Mammary epithelial cell (primary cell): ENCODE results near the gene POMT2.

Source experiments
- CTCF ChIP-seq, 2 donors: IDR thresholded peaks in 1 of 2; conservative IDR thresholded peaks in 1 of 2; 2 replicates each; pipeline ENCODE4 v1.5.1; 2011 to 2012; ENCODE audit warnings: inconsistent platforms in 2 of 2, low read length in 2 of 2, mild to moderate bottlenecking in 2 of 2, control low read depth in 1 of 2, low read depth in 1 of 2; ENCODE audit not compliant: insufficient read depth in 1 of 2; ENCODE audit errors: extremely low read depth in 1 of 2
- EZH2 ChIP-seq: IDR thresholded peaks from 2 replicates; pipeline ENCODE4 v1.6.1; 2012; ENCODE audit warnings: low read length, inconsistent platforms, borderline replicate concordance

GRCh38 chr14:77299771-77300170 lies 20.9 kb downstream of the POMT2 start:
- TF ChIP-seq EZH2, result no peak
- TF ChIP-seq CTCF (conservative IDR thresholded peaks at IDR 0.05 in 1 of 2, IDR thresholded peaks at IDR 0.05 in 1 of 2; ENCODE audit: extremely low read depth in 1 of 2, insufficient read depth in 1 of 2, low read depth in 1 of 2, low read length in 2 of 2), result no peak
